ENCODE data around the gene CD81. TPM values are rescaled to one million over a fixed set of nuclear protein-coding genes. Genes with fewer than 3 reads are reported as not detected.

Gene CD81
- total and polyA plus RNA-seq, 10 of the 15 experiments (the other 5 are each of a cell fraction or from before 2014, with no cell fraction given) = 2.0 to 145 (median 57.2) TPM

DNA sequence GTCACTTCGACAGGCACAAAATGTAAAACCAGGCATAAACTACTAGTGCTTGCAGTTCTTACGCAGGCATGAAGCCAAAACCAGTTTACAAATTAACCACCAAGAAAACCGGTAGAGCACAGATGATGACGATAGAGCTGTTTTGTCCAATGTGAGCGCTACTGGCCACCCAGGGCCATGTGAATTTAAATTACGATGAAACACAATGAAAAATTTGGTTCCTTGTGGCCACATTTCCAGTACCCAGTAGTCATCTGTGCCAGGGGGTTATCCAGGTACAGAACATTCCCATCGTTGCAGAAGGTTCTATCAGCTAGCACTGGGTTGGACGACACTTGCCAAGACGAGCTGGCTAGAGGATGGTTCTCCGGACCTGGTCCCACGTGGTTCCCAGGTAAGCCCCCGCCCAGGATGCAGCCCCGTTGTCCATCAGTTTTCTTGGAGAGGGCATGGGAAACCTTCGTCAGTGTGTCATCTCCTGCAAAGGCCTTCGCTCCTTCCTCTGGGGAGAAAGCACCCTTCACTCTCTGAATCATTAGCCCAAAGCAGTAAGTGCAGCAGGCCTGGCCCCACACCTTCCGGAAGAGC lies 1.1 kb upstream of the CD81 start:
- Histone ChIP-seq H3K36me3 (ENCODE audit: control insufficient read depth in 2 of 2, insufficient read depth in 2 of 2, low read length in 1 of 2) (no peaks in the 10 kb centered on the region), H3K4me1 (ENCODE audit: control insufficient read depth, insufficient read depth, low read length) (peaks cover 17% of the 10 kb centered on the region), H4K20me1 (ENCODE audit: control insufficient read depth, insufficient read depth) (no peaks in the 10 kb centered on the region; the same call in none of the 2 replicates), H2AFZ (ENCODE audit: control insufficient read depth, low read depth, low read length) (no peak overlapping the region), H3K27ac (ENCODE audit: control insufficient read depth, insufficient read depth) (no peak overlapping the region), H3K4me3 (no peak overlapping the region), H3K4me2 (ENCODE audit: control insufficient read depth, insufficient read depth) (no peak overlapping the region), H3K9ac (ENCODE audit: control insufficient read depth, insufficient read depth, low read length) (no peak overlapping the region), H3K9me3 (replicated peaks; ENCODE audit: control insufficient read depth, insufficient read depth, low read length) (no peaks in the 10 kb centered on the region; the same call in 2 of the 3 replicates), H3K79me2 (ENCODE audit: control insufficient read depth, insufficient read depth, low read length) (peaks cover 36% of the 10 kb centered on the region), H3K27me3 (replicated peaks in 1 of 2; ENCODE audit: control insufficient read depth in 2 of 2, insufficient read depth in 2 of 2, low read length in 1 of 2) (no peaks in the 10 kb centered on the region)
- DNase-seq (ENCODE audit: low read depth, low spot score) (no peak), FAIRE-seq (no peak), ATAC-seq (no peak)
- RAD21 ChIA-PET (ENCODE audit: unreplicated experiment) = no interaction called here
- BruUV-seq (replicated peaks) = no TSS peak
- CTCF ChIA-PET = interaction anchor here (1.5 kb wide), 1 partner anchor 24 kb away, joined by 4 read pairs; the partner anchor contains the start of gene TSSC4
- TF ChIP-seq MEF2A (IDR thresholded peaks at IDR 0.05; ENCODE audit: insufficient read depth, low read depth, low read length) = no peak
- TF ChIP-seq, protein P1, sequence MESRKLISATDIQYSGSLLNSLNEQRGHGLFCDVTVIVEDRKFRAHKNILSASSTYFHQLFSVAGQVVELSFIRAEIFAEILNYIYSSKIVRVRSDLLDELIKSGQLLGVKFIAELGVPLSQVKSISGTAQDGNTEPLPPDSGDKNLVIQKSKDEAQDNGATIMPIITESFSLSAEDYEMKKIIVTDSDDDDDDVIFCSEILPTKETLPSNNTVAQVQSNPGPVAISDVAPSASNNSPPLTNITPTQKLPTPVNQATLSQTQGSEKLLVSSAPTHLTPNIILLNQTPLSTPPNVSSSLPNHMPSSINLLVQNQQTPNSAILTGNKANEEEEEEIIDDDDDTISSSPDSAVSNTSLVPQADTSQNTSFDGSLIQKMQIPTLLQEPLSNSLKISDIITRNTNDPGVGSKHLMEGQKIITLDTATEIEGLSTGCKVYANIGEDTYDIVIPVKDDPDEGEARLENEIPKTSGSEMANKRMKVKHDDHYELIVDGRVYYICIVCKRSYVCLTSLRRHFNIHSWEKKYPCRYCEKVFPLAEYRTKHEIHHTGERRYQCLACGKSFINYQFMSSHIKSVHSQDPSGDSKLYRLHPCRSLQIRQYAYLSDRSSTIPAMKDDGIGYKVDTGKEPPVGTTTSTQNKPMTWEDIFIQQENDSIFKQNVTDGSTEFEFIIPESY (IDR thresholded peaks at IDR 0.05) = no peak
- TF ChIP-seq ETV6 (conservative IDR thresholded peaks at IDR 0.05 in 1 of 2, IDR thresholded peaks at IDR 0.05 in 1 of 2; ENCODE audit: borderline replicate concordance in 1 of 2, low read depth in 1 of 2) = no peak
- TF ChIP-seq MYB (IDR thresholded peaks at IDR 0.05; ENCODE audit: borderline replicate concordance, low read depth, low read length) = no peak
- no peak for TF ChIP-seq ZNF207 (IDR thresholded peaks at IDR 0.05; ENCODE audit: borderline replicate concordance)
- TF ChIP-seq TAF1 (IDR thresholded peaks at IDR 0.05; ENCODE audit: borderline replicate concordance, low read depth, low read length) = no peak
- TF ChIP-seq TCF12 (IDR thresholded peaks at IDR 0.05; ENCODE audit: low read depth, low read length) = no peak
- in situ Hi-C loops (cut with MboI) (loop anchor here (25.0 kb wide), 1 partner anchor 1564 kb away; the partner anchor contains the start of genes PIDD1, PNPLA2 and RPLP2), intact Hi-C loops (cut with micrococcal nuclease; ENCODE audit: unreplicated experiment) (no loop called here)
- WGBS (ENCODE audit: insufficient coverage, insufficient replicate concordance, low lambda C conversion rate, missing lambda C conversion rate) = 81% methylated on average over 16 of the region's 16 CpGs
- SMC1A ChIA-PET (ENCODE audit: uncharacterized antibody, unreplicated experiment) = no interaction called here
- POLR2A ChIA-PET = interaction anchor here (2.3 kb wide), 1 partner anchor 11 kb away, joined by 31 read pairs; no protein-coding TSS in a partner anchor

Measured in GM12878 (cell line).